Memory B cell (primary cell): ENCODE results near the gene SCP2.
"Not testable (repeated sequence)": the region's sequence is repeated elsewhere in the genome, so short reads cannot be mapped to it uniquely, and the experiment has no call there.

Experiments
- ATAC-seq: fragments of 150-1000 bp; cut with Tn5 transposase; 2 replicates; pipeline ENCODE4 v1.10.0; 2021; ENCODE audit warnings: low read depth, mild to moderate bottlenecking, moderate library complexity
- DNase-seq, 2 donors: peaks; one replicate each; pipeline ENCODE4 v3.0.0; 2022; ENCODE audit warnings: low spot score in 2 of 2
- H3K27ac Mint-ChIP-seq: one replicate; pipeline ENCODE4 v1.8.0; 2022; ENCODE audit warnings: mild to moderate bottlenecking, moderate library complexity, mixed read lengths
- H3K27me3 Mint-ChIP-seq: one replicate; pipeline ENCODE4 v1.8.0; 2022; ENCODE audit warnings: mixed read lengths
- H3K36me3 Mint-ChIP-seq: one replicate; pipeline ENCODE4 v1.8.0; 2022; ENCODE audit warnings: mild to moderate bottlenecking, mixed read lengths
- H3K4me1 Mint-ChIP-seq: one replicate; pipeline ENCODE4 v1.8.0; 2022; ENCODE audit warnings: mixed read lengths
- H3K4me3 Mint-ChIP-seq: one replicate; pipeline ENCODE4 v1.8.0; 2022; ENCODE audit warnings: mild to moderate bottlenecking, moderate library complexity, mixed read lengths
- H3K9me3 Mint-ChIP-seq: one replicate; pipeline ENCODE4 v1.8.0; 2022; ENCODE audit warnings: mixed read lengths

Gene SCP2

GRCh38 chr1:52925571-52926005 is 1.5 kb upstream of the SCP2 start:
- H3K4me3 Mint-ChIP-seq = no peak overlapping the region

DNA sequence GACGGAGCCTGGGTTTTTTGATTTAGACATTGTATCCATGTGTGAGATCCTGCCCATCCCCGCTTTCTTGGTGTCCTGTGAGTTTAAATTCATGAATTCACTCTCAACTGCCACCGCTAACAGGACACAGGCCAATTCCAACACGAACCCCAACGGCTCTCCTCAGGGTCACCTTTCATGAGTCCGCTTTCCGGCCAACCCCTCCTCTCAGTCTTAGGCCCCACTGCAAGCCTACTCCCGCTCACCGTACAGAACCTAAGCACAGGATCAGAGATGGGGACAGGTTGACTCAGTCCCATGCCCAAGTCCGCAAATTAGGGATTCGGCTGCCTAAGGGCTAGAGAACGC is 238 bp upstream of the SCP2 start:
- Mint-ChIP-seq H3K9me3 (no peaks in the 10 kb centered on the region), H3K4me3 (peak overlapping the region; percentile 88), H3K27me3 (no peaks in the 10 kb centered on the region), H3K4me1 (peaks cover 10% of the 10 kb centered on the region), H3K27ac (peak overlapping the region; percentile 19), H3K36me3 (no peaks in the 10 kb centered on the region)
- DNase-seq (no peak), ATAC-seq (no peak)

More at GRCh38 chr1:52925571-52926005, 1.5 kb upstream of the SCP2 start:
- no peak for DNase-seq
- no peaks in the 10 kb centered on the region for H3K36me3 Mint-ChIP-seq
- ATAC-seq = no peak
- no peak overlapping the region for H3K27ac Mint-ChIP-seq
- peaks cover 13% of the 10 kb centered on the region for H3K4me1 Mint-ChIP-seq
- no peaks in the 10 kb centered on the region for H3K27me3 Mint-ChIP-seq
- no peaks in the 10 kb centered on the region for H3K9me3 Mint-ChIP-seq

DNA sequence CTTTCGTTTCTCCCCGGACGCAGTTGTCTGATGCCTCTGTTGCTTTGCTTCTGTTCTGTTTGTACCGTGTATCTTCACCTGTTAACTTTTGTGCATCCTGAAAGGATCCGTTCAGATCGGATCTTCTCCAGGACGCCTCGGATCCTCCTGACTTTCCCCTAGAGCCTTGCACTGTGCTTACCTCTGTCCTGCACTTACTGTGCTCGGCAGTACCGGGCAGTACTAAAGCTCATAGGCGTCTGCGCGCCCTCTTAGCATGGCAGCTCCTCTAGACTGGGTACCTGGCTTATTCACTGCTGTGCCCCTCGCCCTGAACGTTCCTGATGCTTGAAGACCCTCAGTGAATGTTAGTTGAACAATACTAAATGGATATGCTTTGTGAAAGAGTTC is 934 bp downstream of the SCP2 start:
- peak overlapping the region; percentile 19 for H3K27ac Mint-ChIP-seq
- no peaks in the 10 kb centered on the region for H3K27me3 Mint-ChIP-seq
- H3K9me3 Mint-ChIP-seq = no peaks in the 10 kb centered on the region
- H3K36me3 Mint-ChIP-seq = no peaks in the 10 kb centered on the region
- DNase-seq (no peak), ATAC-seq (no peak)
- H3K4me3 Mint-ChIP-seq = peak overlapping the region; percentile 88
- peaks cover 10% of the 10 kb centered on the region for H3K4me1 Mint-ChIP-seq

GRCh38 chr1:52929019-52929418 is 1.9 kb downstream of the SCP2 start:
- Mint-ChIP-seq H3K36me3 (no peaks in the 10 kb centered on the region), H3K27ac (no peak overlapping the region), H3K4me3 (no peak overlapping the region), H3K4me1 (peaks cover 10% of the 10 kb centered on the region), H3K27me3 (no peaks in the 10 kb centered on the region), H3K9me3 (no peaks in the 10 kb centered on the region)
- ATAC-seq (no peak), DNase-seq (no peak)

DNA sequence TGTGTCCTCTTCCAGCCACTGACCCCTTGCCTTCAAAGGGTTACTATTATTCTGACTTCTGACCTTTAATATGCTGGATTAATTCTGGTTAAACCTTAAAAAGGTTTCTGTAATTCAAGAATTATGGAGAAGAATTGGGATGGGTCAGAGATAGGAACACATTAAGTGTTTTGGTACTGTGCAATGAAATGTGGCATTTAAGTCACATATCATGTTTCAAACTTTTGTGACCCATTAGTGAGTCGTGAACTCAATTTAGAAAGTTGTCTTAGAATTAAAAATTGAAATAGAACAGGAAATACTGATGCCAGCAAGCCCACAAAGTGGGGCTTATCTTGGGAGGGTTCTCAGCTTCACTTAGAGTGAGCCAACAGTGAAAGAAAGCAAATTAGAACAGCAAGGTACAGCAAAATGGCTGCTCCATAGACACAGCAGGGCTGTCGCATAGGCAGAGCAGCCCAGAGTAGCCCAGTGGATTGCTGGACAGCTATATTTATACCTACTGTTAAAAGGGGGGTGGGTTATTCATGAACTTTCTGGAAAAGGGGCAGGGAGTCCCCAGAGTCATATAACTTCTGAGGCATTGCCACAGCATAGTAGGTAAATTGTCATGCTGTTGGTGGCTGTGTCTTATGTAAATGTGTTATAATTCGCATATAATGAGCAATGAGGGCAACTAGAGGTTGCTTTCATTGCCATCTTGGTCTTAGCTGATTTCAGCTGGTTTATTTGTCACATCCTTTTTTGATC is 10.5 kb downstream of the SCP2 start:
- peaks cover 2% of the 10 kb centered on the region for H3K36me3 Mint-ChIP-seq
- no peak for DNase-seq
- H3K27ac Mint-ChIP-seq = no peak overlapping the region
- H3K4me1 Mint-ChIP-seq = no peaks in the 10 kb centered on the region
- no peak for ATAC-seq
- no peaks in the 10 kb centered on the region for H3K9me3 Mint-ChIP-seq
- no peak overlapping the region for H3K4me3 Mint-ChIP-seq
- no peaks in the 10 kb centered on the region for H3K27me3 Mint-ChIP-seq

DNA sequence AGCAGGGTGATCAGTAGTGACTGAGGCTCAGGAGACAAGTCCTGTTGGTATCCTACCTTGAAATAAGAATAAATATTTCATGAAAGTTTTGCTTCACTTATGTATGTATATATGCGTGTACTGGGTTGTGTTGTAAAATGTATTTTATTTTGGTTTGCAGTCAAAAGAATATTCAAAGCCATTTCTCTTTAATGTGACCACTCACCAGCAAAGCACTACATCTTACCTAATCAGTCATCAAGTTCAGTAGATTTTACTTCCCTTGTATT is 11.0 kb downstream of the SCP2 start:
- Mint-ChIP-seq H3K27ac (no peak overlapping the region), H3K4me3 (no peak overlapping the region), H3K27me3 (no peaks in the 10 kb centered on the region), H3K9me3 (no peaks in the 10 kb centered on the region), H3K4me1 (no peaks in the 10 kb centered on the region), H3K36me3 (peaks cover 2% of the 10 kb centered on the region)
- ATAC-seq (no peak), DNase-seq (no peak)

DNA sequence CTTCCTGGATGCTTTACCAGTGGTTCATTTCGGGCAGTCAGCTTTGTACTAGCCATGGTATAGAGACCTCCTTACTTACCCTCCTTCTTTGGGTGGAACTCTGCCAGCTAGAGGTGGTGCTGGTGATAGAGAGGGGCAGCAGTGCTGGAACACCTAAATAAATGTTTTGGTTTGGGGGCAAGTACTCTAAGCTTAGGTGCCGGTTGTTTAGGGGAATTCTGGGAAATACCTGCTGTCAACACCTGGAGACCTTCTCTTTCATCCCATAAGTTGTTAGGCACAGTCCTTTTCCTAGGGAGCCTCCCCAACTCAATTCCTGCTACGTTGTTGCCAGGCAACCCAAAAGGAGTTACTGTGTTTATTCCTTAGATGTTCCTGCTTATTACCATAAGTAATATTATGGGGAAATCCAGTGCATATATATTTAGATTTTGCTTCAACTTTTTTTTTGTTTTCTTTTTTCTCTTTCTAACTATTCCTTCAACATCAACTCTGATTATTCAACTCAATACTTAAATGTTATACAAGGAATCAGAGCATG is 16.9 kb downstream of the SCP2 start:
- no peak overlapping the region for H3K4me3 Mint-ChIP-seq
- H3K9me3 Mint-ChIP-seq = no peaks in the 10 kb centered on the region
- peaks cover 6% of the 10 kb centered on the region for H3K36me3 Mint-ChIP-seq
- DNase-seq (no peak), ATAC-seq (no peak)
- H3K27ac Mint-ChIP-seq = no peak overlapping the region
- no peaks in the 10 kb centered on the region for H3K27me3 Mint-ChIP-seq
- no peaks in the 10 kb centered on the region for H3K4me1 Mint-ChIP-seq

DNA sequence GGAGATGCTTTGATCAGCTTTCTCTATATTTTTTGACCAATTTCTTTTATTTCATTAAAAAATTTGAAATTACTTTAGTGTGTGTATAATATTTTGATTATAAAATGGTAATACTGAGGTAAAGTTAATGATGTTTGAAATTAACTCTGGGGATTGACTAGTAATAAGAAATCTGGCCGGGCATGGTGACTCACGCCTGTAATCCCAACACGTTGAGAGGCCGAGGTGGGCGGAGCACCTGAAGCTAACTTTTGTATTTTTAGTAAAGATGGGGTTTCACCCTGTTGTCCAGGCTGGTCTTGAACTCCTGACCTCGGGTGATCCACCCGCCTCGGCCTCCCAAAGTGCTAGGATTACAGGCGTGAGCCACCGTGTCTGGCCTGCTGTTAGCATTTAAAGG is 17.5 kb downstream of the SCP2 start:
- no peaks in the 10 kb centered on the region for H3K4me1 Mint-ChIP-seq

DNA sequence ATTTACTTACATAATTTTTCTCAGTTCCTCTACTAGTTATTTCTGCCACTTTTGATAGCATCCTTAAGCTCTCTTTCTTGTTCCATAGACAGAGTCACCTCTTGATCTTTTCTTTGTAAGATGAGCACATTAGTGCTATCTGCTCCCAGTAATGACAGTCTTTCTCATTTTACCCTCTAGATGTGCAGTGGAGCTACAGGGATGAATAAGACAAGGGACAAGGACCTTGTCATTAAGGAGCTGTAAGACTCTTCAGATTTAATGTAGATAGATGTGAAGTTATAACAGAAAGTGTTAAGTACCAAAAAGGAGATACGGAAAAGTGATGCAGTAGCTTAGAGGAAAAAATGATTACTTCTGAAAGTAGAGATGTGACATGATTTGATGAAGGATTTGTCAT is 20.4 kb downstream of the SCP2 start:
- ATAC-seq (no peak), DNase-seq (no peak)
- Mint-ChIP-seq H3K27ac (no peak overlapping the region), H3K27me3 (no peaks in the 10 kb centered on the region), H3K9me3 (peaks cover 2% of the 10 kb centered on the region), H3K36me3 (peaks cover 12% of the 10 kb centered on the region), H3K4me3 (no peak overlapping the region), H3K4me1 (no peaks in the 10 kb centered on the region)

More for the DNA sequence above, 17.5 kb downstream of the SCP2 start:
- peaks cover 2% of the 10 kb centered on the region for H3K9me3 Mint-ChIP-seq
- H3K4me3 Mint-ChIP-seq = no peak overlapping the region
- no peak for ATAC-seq
- no peak overlapping the region for H3K27ac Mint-ChIP-seq
- DNase-seq = no peak
- no peaks in the 10 kb centered on the region for H3K27me3 Mint-ChIP-seq
- H3K36me3 Mint-ChIP-seq = peaks cover 12% of the 10 kb centered on the region

GRCh38 chr1:52949602-52950001 is 22.5 kb downstream of the SCP2 start:
- DNase-seq, ATAC-seq, H3K27me3 Mint-ChIP-seq, H3K4me3 Mint-ChIP-seq, H3K27ac Mint-ChIP-seq, H3K4me1 Mint-ChIP-seq, H3K9me3 Mint-ChIP-seq: not testable (repeated sequence)
- H3K36me3 Mint-ChIP-seq = peaks cover 14% of the 10 kb centered on the region

DNA sequence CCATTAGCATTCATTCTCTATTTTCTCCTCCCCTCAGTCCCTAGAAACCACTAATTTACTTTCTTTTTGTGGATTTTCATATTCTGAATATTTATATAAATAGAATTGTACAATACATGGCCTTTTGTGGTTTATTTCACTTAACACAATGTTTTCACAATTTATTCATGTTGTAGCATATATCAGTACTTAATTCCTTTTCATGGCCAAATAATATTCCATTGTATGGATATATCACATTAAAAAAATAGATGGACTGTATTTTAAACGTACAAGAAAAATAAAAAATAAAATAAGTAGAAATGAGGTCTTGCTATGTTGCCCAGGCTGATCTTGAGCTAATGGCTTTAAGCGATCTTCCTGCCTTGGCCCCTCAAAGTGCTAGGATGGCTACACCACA is 25.0 kb downstream of the SCP2 start:
- no peak for DNase-seq
- no peak overlapping the region for H3K27ac Mint-ChIP-seq
- H3K9me3 Mint-ChIP-seq = peaks cover 2% of the 10 kb centered on the region
- no peaks in the 10 kb centered on the region for H3K27me3 Mint-ChIP-seq
- no peak for ATAC-seq
- no peak overlapping the region for H3K4me3 Mint-ChIP-seq
- H3K36me3 Mint-ChIP-seq = peaks cover 18% of the 10 kb centered on the region
- no peaks in the 10 kb centered on the region for H3K4me1 Mint-ChIP-seq

DNA sequence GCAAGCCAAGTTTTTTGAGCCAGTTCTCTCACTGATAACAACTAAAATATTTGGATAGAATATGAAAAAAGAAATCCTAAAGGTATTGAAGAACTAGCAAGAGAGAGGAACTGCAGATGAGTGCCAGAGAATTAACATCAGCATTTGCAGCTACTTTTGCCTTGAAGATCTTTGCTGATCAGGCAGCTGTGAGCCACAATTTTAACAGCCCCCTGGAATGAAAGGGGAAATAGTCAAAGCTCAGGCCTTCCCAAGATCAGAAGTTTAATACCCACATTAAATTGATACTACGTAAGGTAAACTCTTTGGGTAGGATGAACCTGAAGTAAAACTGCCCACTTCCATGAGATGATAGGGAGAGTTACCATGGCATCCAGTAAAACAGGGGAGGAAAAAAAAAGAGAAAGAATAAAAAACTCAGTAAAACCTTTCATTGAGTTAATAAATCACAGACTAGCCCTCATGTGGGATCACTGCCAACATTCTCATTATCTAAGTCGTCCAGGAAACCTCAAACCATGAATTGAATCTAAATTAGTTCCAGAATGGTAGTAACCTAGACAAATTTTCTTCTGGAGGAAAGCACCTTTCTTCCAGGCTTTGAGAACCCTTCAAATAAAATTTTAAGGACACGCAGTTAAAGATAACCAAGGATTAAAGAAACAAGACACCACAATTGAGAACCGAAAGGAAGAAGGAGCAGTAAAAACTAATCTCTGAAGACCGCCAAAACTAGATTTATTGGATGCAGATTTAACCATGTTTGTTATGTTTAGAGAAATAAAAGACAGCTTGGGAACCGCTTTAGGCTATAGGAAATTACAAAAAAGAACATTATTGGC is 28.3 kb downstream of the SCP2 start:
- no peaks in the 10 kb centered on the region for H3K9me3 Mint-ChIP-seq
- H3K27me3 Mint-ChIP-seq = no peaks in the 10 kb centered on the region
- H3K27ac Mint-ChIP-seq = no peak overlapping the region
- ATAC-seq = no peak
- no peak overlapping the region for H3K4me3 Mint-ChIP-seq
- no peaks in the 10 kb centered on the region for H3K4me1 Mint-ChIP-seq
- peaks cover 11% of the 10 kb centered on the region for H3K36me3 Mint-ChIP-seq
- DNase-seq = no peak

GRCh38 chr1:52963101-52963500 is 36.0 kb downstream of the SCP2 start:
- DNase-seq (no peak), ATAC-seq (no peak)
- Mint-ChIP-seq H3K9me3 (no peaks in the 10 kb centered on the region), H3K27me3 (no peaks in the 10 kb centered on the region), H3K4me1 (no peaks in the 10 kb centered on the region), H3K36me3 (peaks cover 11% of the 10 kb centered on the region), H3K27ac (no peak overlapping the region), H3K4me3 (no peak overlapping the region)

GRCh38 chr1:52967666-52968065 is 40.6 kb downstream of the SCP2 start:
- H3K27me3 Mint-ChIP-seq = no peaks in the 10 kb centered on the region

More at GRCh38 chr1:52967666-52968065, 40.6 kb downstream of the SCP2 start:
- Mint-ChIP-seq H3K4me3 (no peak overlapping the region), H3K36me3 (peaks cover 4% of the 10 kb centered on the region), H3K27ac (no peak overlapping the region), H3K9me3 (no peaks in the 10 kb centered on the region), H3K4me1 (no peaks in the 10 kb centered on the region)
- DNase-seq (no peak), ATAC-seq (no peak)
